Stimulated activated CD8-positive, alpha-beta memory T cell treated with anti-CD3 and anti-CD28 coated beads, Interleukin-7, amount 100 ng/mL, for 4 hours (primary cell): ENCODE measurements around the gene BMI1.
A peak's percentile ranks its signal among the peaks of the same experiment; 100 is the strongest.
"Not testable (repeated sequence)": the region's sequence is repeated elsewhere in the genome, so short reads cannot be mapped to it uniquely, and the experiment has no call there.

Source experiments
- DNase-seq, 2 donors: peaks; one replicate each; pipeline ENCODE4 v3.0.0-alpha.2; 2020; ENCODE audit warnings: low read depth in 2 of 2

BMI1 gene

DNA sequence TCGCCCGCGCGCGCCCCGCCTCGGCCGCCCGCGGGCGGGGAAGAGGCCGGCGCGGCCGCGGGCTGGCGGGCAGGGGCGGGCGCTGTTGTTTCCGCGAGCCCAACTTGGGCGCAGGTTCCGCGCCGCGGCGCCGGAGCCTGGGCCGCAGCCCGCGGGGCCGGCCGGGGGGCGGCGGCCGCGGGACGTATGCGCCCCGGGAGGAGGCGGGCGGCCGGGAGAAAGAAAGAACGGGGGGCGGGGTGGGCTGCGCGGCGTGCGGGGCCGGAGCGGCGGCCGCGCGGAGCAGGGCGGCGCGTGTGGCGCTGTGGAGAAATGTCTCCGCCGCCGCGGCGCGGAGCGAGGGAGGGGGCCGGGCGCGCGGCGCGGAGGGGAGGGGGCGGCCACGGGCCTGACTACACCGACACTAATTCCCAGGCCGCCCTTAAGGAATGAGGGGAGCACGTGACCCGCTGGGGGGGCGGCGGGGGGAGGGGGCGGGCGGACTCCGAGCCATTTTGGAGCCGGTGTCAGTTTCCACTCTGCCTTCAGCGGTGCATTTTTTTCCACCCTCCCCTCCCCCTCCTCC lies at the start of gene BMI1:
Gene BMI1 (plus strand): TSS at position 509 of the 565 bp plus-strand sequence. CDS start 5,351 bp downstream, outside the sequence.
- DNase-seq: peak; percentile 54 to 63

DNA sequence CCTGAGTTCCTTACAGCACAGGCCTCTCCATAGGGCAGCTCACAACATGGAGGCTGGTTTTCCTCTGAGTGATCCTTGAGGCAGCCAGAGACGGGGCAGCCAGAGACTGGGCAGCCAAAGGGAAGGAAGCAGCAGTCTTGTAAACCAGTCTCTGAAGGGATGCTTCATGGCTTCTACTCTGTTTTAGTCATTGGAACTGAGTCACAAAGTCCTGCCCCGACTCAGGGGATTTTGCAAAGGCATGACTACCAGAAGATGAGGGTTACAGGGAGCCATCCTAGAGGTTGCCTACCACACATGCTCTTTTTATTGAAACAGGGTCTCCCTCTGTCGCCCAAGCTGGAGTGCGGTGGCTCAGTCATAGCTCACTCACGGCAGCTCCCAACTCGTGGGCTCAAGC lies 49.1 kb upstream of the BMI1 start:
- no peak for DNase-seq

GRCh38 chr10:22278441-22278782 lies 42.5 kb upstream of the BMI1 start:
- DNase-seq: no peak

DNA sequence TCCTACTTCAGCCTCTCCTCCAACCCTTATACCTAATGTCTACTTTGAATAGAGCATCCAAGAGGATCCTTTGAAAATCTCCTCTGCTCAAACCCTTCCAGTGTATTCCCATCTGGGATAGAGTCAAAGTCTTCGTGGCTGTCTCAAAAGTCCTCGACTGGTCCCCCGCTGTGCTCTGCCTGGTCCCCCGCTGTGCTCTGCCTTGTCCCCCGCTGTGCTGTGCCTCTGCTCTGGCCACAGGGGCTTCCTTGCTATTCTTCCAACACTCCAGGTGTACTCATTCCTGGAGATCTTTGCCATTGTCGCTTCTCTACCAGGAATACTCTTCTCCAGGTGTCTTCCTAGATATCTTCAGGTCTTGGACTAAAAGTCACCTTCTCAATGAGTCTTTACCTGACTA lies 40.8 kb upstream of the BMI1 start:
- DNase-seq: no peak

DNA sequence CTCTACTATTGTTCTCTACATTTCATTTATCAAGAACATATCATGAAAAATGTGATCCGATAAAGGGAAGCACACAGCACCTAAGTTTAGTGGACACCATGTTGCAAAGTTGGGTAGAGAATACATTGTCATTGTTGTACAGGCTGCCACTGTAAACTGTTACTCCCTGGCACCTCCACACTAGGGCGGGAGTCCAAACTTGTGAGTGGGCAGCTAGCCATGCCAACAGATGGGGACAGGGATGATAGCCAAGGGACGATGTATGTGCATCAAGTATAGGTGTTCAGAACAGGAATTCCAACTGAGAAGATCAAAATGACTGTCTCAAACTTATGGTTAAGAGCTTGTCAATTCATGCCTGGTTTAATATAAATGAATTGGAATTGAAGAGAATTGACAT lies 35.8 kb upstream of the BMI1 start:
- DNase-seq: no peak

- no peak for DNase-seq
Observed at GRCh38 chr10:22293747-22294404, 27.0 kb upstream of the BMI1 start.

DNA sequence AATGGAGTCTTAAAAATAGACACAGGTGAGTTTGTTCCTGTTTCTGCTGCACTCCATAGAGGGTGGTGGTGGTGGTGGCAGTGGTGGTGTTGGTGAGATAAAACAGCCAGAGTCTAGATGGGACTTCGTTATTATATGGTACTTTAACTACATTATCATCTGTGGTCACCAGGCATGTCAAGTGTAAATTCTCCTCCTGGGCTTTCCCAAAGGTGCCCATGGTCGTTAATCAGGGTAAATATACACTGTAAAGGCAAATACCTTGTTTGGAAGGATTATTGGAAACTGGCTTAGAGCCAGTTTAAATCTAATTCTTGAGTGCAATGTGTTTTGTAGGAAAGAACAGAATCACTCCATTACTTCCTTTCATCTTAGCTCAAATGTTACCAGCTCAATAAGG lies 26.2 kb upstream of the BMI1 start:
- no peak for DNase-seq

GRCh38 chr10:22301193-22301592 lies 19.7 kb upstream of the BMI1 start:
- no peak for DNase-seq

DNA sequence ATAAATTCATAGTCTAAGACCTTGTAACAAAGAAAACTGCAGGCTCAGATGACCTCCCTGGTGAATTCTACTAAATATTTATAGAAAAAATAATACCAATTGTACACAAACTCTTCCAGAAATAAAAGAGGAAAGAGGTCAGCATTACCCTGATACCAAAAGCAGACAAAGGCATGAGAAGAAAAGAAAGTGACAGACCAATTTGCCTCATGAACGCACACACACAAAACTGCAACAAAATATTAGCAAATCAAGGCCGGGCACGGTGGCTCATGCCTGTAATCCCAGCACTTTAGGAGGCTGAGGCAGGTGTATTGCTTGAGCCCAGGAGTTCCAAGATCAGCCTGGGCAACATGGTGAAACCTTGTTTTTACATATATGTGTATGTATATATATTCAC lies 17.4 kb upstream of the BMI1 start:
- no peak for DNase-seq

GRCh38 chr10:22305721-22306120 lies 15.2 kb upstream of the BMI1 start:
- DNase-seq: no peak

DNA sequence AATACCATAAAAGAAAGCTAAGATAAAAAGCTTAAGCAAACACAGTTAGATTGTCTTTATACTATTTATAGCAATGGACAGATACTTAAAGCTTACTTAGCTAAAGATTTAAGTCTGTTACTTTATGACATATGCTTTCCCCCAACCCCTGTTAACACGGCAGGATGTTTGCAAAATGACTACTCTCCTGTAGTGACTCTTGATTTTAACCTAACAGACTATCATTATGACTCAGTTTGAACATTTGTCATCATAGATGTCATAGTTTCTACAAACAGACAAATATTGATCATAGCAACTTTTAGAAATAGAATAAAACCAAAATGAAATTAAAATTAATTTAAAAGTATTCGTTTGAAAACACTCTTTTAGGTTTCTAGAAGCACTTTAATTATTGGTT lies 12.5 kb upstream of the BMI1 start:
- DNase-seq: no peak

DNA sequence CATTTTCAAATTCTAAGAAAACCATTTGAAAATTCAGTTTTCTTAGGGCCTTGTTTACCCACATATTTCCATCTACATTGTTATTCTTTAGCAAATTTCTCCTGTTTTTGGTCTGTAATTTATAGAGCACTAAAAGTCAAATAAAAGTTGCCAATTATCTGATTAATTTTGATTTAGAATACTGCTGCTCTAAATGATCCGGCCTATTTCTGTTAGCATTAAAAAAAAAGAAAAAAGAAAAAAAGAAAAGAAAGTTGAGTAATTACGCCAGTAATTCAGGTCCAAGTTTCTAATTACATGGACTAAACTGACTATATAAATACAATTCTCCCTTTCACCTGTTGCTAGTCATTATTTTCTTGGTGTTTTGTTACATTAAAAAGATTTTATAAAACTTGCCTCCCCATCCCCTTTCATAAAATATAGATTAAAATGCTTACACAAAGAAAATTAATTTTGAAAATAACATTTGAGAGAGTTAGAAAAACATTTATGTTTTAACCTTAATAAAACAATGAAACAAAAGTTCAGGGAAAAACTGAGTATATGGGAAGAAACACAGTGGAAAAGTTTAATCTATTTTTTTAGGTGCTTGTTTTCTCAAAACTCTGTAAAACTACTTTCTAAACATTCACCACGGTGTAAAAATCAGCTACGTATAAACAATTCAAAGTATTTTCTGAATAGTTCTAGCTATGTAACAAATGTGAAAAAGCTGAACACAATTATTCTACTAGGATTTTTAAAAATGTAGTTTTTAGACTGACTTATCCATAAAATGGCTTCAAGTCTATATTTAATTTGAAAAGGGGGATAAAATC lies 11.5 kb upstream of the BMI1 start:
- DNase-seq: no peak

- not testable (repeated sequence) for DNase-seq
Observed at GRCh38 chr10:22310012-22310411, 10.9 kb upstream of the BMI1 start.

DNA sequence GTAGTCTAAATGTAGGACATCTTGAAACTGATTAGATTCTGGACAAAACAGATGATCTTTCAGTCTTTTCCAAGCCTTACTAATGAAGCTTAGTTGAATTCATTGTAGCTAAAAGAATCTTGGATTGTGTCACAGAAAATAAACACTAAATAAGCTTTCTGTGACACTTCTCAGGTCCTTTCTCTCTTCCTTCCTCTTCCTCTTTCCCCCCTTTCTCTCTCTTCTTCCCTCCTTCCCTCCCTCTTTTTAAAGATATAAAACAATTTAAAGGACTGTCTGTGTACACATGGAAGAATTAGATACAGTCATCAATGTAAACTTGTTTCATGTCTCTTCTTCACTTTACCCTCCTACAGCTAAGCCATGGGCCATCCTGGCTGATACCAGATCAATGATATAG lies 10.0 kb upstream of the BMI1 start:
- DNase-seq: no peak

DNA sequence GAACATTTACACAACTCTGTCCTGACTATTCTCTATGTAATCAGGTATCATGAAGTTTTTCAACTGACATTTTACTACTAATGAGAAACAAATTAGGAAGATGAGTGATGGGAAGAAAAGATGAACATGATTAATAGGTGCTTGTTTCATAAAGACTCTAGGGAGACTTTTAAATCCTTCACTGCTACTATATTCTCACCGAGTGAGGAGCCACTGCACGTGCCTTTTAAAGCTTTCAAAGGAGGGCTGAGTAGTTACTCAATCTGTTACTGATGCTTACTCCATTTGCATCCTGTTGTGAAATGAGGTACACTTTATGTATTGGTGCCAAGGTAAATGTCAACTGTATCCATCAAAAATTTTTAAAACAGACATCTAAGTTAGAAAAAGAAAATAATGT lies 6.0 kb upstream of the BMI1 start:
- DNase-seq: no peak

DNA sequence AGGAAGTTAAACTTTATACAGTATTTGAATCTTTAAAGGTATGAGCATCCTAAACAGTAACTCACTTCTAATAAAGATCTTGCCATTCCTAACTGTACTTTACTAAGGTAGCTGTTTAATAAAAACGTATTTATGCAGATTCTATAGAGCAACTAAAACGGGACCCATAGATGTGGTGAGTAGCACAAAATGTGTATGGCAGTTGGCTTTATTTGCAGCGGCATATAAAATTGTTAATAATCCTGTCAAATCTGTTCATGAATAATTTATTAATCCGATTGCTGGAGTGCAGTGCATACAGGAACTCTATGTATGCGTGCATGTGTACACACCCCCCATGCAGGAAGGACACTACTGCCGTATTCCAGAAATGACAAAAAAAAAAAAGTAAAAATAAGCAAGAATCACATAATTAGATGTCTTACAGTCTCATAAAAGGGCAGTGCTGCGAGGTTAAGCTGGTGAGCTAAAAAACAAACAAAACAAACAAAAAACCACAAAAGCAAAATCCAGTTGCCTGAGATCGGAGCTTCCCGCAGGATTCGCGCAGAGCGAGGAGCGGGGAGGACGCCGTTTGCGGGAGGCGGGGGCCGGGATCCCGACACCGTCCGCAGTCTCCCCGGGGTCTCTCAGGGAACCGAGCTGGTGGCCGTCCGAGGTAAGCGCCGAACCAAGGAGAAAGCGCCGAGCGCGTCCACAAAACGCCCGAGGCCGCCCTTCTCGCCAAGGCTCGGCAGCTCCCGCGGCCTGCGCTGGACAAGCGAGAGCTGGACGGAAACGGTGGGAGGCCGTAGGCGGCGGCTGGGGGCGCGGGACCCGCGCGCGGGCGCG lies 5.2 kb upstream of the BMI1 start:
- DNase-seq: no peak

DNA sequence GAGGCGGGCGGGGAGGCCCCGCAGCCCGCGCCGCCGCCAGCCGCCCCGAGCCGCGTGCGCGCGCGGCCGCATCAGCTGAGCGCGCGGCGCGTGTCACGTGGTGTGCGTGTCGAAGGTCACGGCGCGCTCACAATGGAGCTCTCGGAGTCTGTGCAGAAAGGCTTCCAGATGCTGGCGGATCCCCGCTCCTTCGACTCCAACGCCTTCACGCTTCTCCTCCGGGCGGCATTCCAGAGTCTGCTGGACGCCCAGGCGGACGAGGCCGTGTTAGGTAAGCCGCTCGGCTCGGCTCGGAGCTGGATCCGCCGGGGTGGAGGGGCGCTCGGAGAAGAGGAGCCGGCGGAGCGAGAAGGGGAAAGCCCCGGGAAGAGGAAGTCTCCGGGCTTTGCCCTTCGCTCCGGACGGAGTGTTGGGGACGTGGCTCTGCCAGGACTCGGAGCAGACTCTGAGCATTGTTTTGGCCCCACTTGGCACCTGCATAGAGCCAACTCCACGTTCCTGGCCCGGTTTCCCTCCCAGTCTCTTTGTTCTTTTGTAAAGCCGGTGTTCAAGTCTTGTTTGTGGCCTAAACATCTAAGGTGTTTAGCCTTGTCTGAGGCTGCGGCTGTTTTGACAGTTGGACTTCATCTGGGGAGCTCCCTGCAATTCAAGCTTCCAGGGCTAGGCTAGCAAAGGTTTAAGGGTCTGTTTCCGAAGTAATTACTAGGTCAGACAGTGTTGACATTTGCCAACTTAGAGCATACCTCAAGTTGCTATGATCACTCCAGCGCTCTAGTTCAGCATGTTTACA lies 4.4 kb upstream of the BMI1 start, which contains the start of gene COMMD3:
Gene COMMD3 (plus strand): TSS at position 103 of the 790 bp plus-strand sequence. CDS start 30 bp downstream, at position 133.
- peak; percentile 58 to 71 for DNase-seq

- DNase-seq: no peak
Observed at GRCh38 chr10:22317076-22317370, 3.9 kb upstream of the BMI1 start.

DNA sequence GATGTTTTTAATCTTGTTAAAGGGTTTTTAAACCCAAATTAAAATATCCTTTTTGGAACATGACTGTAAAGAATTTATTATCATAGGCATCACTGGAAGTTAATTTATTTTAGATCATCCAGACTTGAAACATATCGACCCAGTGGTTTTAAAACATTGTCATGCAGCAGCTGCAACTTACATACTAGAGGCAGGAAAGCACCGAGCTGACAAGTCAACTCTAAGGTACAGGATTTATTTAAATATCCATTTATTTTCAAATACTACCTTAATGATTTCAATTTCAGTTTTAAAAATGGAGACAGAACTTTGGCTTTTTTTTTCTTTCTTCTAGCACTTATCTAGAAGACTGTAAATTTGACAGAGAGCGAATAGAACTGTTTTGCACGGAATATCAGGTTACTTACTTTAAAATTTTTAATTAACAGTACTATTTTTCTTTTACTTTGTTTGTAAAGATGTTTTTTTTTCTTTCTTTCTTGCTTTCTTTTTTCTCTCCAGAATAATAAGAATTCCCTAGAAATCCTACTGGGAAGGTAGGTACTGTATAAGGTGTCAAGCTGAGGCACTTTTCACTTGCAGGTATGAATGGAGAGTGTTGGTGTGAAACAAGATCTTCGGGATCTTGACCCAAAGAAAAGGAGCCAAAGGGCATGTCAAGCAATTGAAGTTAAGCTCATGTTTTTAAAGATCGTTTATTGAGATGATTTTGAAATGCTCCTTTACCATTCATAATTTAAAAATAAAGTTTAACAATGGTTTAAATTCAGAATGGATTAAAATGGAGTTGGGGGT lies 2.9 kb upstream of the BMI1 start:
- DNase-seq: no peak

GRCh38 chr10:22318772-22319171 lies 2.1 kb upstream of the BMI1 start:
- DNase-seq: no peak

- no peak for DNase-seq
Observed at GRCh38 chr10:22319547-22319979, 1.3 kb upstream of the BMI1 start.
